HG02885 (cell line): ENCODE measurements around the gene ZNF619.

Source experiments
- ATAC-seq: cut with Tn5 transposase; IDR thresholded peaks from one replicate; pipeline ENCODE4 v1.9.1; 2021; ENCODE audit warnings: mild to moderate bottlenecking; ENCODE audit not compliant: unreplicated experiment, poor library complexity

The ZNF619 gene

GRCh38 chr3:40464339-40465110, 12.4 kb upstream of the ZNF619 start:
- ATAC-seq = no peak

DNA sequence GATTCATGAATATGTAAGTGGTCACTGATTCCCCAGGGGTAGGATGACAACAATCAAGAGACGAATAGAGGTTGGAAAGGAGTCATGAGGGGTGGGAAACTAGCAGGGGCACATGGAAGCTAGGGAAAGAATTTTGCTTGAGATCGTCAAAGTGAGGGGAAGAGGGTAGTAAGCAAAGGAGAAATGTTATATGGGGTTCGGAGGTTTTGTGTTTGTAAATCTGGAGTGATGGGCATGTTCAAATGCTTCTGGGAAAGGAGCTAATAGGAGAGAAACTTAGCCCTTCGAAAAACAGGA, 11.9 kb upstream of the ZNF619 start:
- ATAC-seq = no peak

DNA sequence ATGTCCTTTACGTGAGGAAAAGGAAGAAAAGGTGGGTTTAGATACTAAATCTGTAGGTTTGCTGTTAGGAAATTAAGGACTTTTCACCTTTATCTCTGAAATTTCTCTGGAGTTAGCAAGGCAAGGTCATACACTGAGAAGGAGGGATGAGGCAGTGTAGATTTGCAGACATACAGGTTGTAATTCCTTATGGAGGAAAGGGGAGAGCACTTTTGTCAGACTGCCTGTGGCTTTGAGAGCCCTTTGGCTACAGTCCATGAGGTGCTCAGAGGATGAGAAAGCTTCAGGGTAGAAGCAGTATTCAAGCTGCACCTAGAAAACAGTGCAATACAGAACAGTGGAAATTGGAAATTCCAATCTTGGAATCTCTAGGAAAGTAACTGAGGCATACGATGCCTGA, 11.5 kb upstream of the ZNF619 start:
- ATAC-seq = no peak

DNA sequence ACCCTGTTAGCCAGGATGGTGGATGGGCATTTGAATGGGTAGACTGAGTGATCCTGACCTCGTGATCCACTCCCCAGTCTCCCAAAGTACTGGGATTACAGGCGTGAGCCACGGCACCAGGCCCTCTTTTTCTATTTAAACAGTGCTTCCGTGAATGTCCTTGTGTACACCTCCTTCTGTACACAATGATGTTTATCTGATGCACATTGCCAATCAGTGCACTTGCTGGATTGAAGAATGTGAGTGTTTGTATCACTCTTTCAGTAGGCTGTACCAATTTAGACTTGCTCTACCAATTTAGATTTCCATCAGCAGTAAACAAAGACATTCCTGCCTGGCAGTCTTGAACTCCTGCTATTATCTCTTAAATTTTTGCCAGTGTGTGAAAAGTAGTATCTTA, 8.9 kb upstream of the ZNF619 start:
- no peak for ATAC-seq

GRCh38 chr3:40470701-40471100, 6.2 kb upstream of the ZNF619 start:
- ATAC-seq = no peak

GRCh38 chr3:40477666-40478065, 744 bp downstream of the ZNF619 start:
- ATAC-seq = no peak

DNA sequence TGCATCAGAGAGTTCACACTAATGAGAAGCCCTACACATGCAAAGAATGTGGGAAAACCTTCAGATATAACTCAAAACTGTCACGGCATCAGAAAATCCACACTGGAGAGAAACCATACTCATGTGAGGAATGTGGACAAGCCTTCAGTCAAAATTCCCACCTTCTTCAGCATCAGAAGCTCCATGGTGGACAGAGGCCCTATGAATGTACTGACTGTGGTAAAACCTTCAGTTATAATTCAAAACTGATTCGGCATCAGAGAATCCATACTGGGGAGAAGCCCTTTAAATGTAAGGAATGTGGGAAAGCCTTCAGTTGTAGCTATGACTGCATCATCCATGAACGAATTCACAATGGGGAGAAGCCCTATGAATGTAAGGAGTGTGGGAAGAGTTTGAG, 10.2 kb downstream of the ZNF619 start:
- no peak for ATAC-seq

DNA sequence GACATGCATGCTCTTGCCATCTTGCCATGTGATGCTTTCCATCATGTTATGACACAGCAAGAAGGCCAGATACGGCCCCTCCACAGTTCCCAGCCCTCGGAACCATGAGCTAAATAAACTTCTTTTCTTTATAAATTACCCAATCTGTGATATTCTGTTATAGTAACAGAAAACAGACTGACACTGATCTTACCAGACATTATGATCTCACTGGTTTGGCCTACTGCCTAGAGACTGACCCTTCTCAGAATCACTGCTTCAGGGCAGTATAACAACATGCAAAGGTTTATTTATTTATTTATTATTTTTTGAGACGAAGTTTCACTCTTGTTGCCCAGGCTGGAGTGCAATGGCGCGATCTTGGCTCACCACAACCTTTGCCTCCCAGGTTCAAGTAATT, 14.0 kb downstream of the ZNF619 start:
- no peak for ATAC-seq

DNA sequence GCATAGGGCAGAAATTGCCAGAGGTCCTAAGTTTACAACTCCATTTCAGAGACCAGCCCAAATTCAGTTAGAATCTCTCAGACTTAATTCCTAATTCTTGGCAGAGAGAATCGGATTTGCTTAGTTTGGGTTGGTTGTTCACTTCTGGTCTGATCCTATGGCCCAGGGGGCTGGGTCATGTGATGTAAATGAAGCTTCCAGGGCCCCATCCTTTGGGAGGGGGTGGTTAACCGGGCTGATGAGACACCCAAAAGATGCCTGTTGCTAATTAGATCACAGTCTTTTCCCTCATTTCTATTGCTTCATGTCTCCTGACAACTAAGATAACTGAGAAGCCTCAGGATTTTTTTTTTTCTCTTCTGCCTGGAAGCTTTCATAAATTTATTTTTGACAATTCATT, 17.8 kb downstream of the ZNF619 start:
- ATAC-seq = no peak

DNA sequence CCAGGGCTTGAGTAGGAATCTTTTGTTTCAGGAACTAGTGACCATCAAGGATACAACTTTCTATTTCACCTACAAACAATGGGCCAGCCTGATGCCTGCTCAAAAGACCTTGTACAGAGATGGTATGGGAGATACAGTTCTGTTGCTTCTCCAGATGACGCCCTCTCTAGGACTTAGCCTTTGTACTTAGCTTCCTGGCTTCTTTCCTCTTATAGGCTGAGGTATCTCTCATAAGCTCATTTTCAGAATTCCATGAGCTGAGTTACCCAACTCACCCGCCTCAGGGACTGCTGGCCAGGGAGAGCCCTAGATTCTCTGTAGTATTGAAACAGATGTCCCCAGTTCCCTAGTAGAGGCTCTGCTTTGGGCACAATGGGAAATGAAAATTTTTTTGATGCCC, 20.4 kb downstream of the ZNF619 start:
- no peak for ATAC-seq

DNA sequence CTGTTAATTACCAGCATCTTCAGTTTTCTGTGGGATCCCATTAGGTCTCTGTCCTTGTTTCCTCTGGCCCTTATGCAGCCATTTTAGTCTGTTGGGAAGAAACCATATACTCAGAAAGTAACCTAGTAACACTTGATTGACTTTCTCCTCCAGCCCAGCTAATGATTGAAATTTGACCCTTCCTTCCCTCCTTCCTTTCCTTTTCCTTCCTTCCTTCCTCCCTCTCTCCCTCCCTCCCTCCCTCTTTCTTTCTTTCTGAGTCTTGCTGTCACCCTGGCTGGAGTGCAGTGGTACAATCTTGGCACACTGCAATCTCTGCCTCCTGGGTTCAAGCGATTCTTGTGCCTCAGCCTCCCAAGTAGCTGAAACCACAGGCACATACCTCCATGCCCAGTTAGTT, 23.0 kb downstream of the ZNF619 start:
- ATAC-seq = no peak

DNA sequence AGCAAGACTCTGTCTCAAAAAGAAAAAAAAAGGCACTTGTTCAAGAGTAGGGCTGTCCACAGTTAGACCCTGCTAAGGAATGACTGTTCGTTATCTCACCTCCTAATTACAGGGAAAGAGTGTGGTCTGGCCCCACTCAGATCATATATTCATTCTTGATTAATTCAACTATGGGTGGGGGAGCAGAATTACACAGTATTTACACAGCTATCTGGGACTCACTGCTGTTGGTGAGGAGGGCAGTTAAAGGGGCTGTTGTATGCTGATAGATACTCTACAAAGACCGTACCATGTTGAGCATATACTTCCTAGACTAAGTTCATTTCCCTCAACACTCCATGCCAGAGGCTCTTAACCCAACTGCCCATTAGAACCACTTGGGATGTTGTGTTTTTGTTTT, 25.1 kb downstream of the ZNF619 start:
- no peak for ATAC-seq

DNA sequence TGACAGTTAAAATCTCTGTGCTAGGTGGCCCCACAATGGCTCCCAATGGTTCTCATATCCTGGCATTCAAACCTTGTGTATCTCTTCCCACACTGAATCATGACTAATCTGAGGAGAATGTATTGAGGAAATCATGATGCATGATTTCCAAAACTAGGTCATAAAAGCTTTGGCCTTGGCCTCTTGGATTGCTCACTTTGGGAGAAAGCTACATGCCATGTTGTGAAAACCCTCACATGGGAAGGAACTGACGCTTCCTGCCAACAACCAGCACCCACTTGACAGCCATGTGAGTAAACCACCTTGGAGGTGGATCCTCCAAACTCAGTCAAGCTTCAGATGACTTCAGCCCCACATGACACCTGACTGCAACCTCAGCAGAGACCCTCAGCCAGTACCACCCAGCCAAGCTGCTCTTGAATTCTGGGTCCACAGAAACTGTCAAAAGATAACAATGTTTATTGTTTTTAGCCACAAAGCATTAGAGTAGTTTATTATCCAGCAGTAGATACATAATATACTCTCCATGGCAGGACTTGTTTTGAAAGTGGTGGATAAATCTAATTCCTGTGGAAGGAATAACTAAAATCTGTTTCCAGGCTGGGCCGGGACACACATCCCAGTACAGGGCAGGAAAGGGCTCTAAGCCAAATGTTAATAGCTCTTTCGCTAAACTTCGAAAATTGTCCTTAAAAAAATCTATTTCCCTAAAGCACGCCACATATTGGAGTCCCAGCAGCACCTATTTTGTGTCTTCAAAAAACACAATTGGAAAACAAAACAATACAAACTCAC, 27.9 kb downstream of the ZNF619 start:
- ATAC-seq = no peak

DNA sequence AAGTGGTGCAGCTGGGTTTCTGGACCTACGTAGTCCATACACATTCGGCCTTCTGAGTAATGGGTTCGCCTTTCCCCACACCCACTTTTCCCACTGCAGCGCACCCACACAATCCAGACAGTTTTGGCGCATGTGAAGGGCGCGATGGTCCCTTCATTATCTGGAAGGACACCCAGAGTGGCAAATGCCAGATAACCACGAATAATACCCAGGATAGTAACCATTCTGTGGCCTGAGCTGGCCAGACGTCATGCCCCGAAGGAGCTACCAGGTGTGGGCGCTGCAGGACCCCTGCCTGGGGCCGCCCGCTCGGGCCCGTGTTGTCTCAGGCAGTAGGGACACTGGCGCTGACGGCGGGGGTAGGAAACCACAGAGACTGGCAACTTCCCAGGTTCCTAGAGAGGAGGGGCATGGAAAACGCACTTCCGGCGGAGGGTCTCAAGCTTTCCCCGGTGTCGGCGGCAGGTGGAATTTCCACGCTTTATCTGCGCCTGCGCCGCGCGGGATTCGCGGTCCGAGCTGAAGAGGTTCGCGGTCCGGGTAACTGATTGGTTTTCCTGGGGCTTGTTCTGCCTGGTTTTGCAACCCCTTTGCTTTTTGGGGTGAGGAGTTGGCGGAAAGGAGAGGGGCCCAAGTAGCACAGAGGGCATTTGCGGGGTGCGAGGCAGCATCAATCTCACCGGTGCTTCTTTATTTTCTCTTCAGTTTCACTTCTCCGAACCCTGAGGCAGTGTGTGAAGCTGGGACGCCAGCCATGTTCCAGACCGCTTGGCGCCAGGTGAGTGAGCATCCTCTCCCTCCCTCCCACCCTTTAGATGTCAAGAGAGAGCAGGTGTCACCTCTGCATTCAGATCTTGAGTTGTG, 28.9 kb downstream of the ZNF619 start, which contains the start of gene ZNF620:
TSS of gene ZNF620 (plus strand) at position 441 of the 864 bp plus-strand sequence. CDS start at position 755, 314 bp downstream.
- ATAC-seq = peak; percentile 76

GRCh38 chr3:40511031-40511718, 34.3 kb downstream of the ZNF619 start:
- ATAC-seq = no peak

GRCh38 chr3:40516201-40516600, 39.3 kb downstream of the ZNF619 start:
- ATAC-seq = no peak

- ATAC-seq = no peak
These were observed 41.1 kb downstream of the ZNF619 start for GRCh38 chr3:40518067-40518466.

DNA sequence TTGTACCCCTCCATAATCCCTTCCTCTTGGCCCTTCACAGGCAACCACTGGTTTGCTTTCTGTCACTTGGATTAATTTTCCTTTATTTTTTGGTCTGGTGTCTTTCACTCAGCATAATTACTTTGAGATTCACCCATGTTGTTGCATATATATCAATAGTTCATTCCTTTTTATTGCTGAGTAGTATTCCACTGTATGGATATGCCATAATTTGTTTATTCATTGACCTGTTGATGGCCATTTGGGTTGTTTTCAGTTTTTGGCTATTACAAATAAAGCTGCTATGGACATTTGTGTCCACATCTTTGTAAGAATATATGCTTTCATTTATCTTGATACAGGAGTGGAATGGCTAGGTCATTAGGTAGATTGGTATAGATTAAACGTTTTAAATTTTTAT, 41.9 kb downstream of the ZNF619 start:
- no peak for ATAC-seq

- no peak for ATAC-seq
These were observed 44.3 kb downstream of the ZNF619 start for GRCh38 chr3:40521254-40521653.

GRCh38 chr3:40523781-40524180, 46.9 kb downstream of the ZNF619 start:
- no peak for ATAC-seq
